HG03066 (cell line): Measurements from ENCODE around the gene HUWE1.
"Not testable (repeated sequence)": the region's sequence is repeated elsewhere in the genome, so short reads cannot be mapped to it uniquely, and the experiment has no call there.

Experiments
- ATAC-seq: cut with Tn5 transposase; IDR thresholded peaks from one replicate; pipeline ENCODE4 v1.9.1; 2021; ENCODE audit warnings: low read depth; ENCODE audit not compliant: unreplicated experiment

HUWE1 gene

GRCh38 chrX:53531255-53531966 is 155.1 kb downstream of the HUWE1 start:
- ATAC-seq: not testable (repeated sequence)

- ATAC-seq: no peak
These were observed 159.5 kb downstream of the HUWE1 start for GRCh38 chrX:53526999-53527398.

- ATAC-seq: no peak
These were observed 175.2 kb downstream of the HUWE1 start for GRCh38 chrX:53511322-53511721.

GRCh38 chrX:53504035-53504434 is 182.5 kb downstream of the HUWE1 start:
- ATAC-seq: not testable (repeated sequence)

- ATAC-seq: no peak
These were observed 192.1 kb downstream of the HUWE1 start for GRCh38 chrX:53494436-53494835.

- ATAC-seq: no peak
These were observed 200.2 kb downstream of the HUWE1 start for GRCh38 chrX:53486285-53486684.

GRCh38 chrX:53483838-53484405 is 202.6 kb downstream of the HUWE1 start:
- no peak for ATAC-seq

GRCh38 chrX:53483416-53483815 is 203.1 kb downstream of the HUWE1 start:
- ATAC-seq: no peak
